Glomerular visceral epithelial cell (primary cell): Measurements from ENCODE around the gene TMEM183A.

Experiments used
- DNase-seq: peaks from one replicate; pipeline ENCODE4 v3.0.0-alpha.2; 2016; ENCODE audit errors: extremely low spot score

TMEM183A gene

DNA sequence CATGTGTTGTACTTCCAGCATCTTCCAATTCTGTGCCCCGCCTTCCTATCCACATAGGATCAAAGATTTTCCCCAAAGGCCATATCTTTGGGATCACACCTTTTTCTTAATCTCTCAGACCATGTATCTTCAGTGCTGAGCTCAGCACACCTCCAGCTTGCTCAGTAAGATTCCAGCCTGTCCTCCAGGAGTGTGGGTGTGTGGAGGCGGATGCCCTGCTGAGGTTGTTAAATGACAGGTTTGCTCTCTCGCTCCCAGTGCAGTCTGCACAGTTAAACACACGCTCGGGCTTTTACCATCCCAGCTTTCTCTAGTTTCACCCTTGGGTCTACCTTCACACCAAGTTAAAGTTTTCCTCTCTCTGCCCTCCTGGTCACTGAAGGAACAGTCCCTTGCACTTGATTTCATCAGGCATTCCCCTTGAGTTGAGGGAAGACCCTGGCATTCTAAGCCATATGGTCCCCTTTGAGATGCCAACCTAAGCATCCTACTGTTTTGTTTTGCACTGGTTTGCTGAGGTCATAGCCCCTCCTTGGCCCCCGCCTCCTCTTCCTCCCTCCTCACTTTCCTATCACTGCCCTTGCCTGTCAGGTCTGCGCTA is 64.9 kb downstream of the TMEM183A start:
- no peak for DNase-seq

DNA sequence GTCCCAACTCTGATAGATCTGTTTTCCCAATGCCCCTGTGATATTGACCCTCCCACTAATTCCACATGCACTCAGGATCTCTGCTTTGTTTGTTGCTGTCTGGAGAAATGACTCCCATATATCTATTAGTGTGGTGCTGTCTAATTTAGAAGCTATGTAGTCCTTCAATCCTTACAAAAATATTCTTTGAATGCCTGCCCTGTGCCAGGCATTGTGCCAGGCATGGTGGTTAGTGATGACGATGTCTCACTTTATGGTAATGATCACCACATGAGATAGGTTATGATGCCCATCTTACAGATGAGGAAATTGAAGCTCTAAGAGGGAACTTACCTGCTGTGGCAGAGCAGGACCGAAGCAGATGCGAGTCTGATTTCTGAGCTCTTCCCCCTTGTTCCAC is 65.7 kb downstream of the TMEM183A start:
- no peak for DNase-seq

GRCh38 chr1:203073469-203073868 is 66.3 kb downstream of the TMEM183A start:
- DNase-seq, result no peak
